GM21576 (cell line): Measurements from ENCODE around the gene ZNF814.
"Not testable (repeated sequence)": the region's sequence is repeated elsewhere in the genome, so short reads cannot be mapped to it uniquely, and the experiment has no call there.

Experiments used
- ATAC-seq: cut with Tn5 transposase; IDR thresholded peaks from one replicate; pipeline ENCODE4 v1.9.1; 2021; ENCODE audit warnings: mild to moderate bottlenecking, moderate library complexity; ENCODE audit not compliant: unreplicated experiment

Gene ZNF814

GRCh38 chr19:57819475-57820148, 69.2 kb downstream of the ZNF814 start:
- peak; percentile 86 for ATAC-seq

DNA sequence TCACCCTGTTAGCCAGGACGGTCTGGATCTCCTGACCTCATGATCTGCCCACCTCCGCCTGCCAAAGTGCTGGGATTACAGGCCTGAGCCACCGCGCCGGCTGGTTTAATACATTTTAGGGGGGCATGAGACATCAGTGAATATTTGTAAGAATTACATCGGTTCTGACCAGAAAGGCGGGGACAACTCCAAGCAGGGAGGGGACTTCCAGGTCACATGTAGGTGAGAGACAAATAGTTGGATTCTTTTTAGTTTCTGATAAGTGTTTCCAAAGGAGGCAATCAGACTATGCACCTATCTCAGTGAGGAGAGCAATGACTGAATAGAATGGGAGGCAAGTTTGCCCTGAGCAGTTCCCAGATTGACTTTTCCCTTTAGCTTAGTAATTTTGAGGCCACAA, 70.5 kb downstream of the ZNF814 start:
- ATAC-seq = no peak

GRCh38 chr19:57817976-57818375, 70.9 kb downstream of the ZNF814 start:
- ATAC-seq = no peak

GRCh38 chr19:57816652-57817051, 72.2 kb downstream of the ZNF814 start:
- no peak for ATAC-seq

- no peak for ATAC-seq
Measured at GRCh38 chr19:57815247-57816075, 73.4 kb downstream of the ZNF814 start.

GRCh38 chr19:57814505-57815246, 74.2 kb downstream of the ZNF814 start, which contains the start of gene ZNF552:
TSS of gene ZNF552 (minus strand) at chr19:57814913. CDS start at chr19:57814743, 170 bp downstream.
- peak; percentile 74 for ATAC-seq

- no peak for ATAC-seq
Measured at GRCh38 chr19:57813919-57814504, 74.8 kb downstream of the ZNF814 start.

- ATAC-seq = not testable (repeated sequence)
Measured at GRCh38 chr19:57812975-57813820, 75.6 kb downstream of the ZNF814 start.

DNA sequence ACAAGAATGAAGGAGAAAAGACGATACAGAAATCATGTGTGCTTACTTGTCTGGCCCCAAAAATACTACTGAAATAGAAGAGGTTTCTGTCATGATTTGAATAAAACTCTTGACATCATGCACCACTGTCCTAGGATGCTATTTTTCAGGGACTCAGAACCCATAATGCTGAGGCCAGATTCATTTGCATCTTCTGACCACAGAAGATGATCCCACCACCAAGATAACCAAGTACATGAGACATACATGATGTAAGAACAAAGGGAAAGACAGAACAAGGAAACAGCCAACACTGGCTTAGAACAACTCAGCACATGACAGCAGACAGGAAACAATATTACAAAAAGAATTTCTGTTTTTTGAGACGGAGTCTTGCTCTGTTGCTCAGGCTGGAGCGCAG, 76.6 kb downstream of the ZNF814 start:
- ATAC-seq = no peak

DNA sequence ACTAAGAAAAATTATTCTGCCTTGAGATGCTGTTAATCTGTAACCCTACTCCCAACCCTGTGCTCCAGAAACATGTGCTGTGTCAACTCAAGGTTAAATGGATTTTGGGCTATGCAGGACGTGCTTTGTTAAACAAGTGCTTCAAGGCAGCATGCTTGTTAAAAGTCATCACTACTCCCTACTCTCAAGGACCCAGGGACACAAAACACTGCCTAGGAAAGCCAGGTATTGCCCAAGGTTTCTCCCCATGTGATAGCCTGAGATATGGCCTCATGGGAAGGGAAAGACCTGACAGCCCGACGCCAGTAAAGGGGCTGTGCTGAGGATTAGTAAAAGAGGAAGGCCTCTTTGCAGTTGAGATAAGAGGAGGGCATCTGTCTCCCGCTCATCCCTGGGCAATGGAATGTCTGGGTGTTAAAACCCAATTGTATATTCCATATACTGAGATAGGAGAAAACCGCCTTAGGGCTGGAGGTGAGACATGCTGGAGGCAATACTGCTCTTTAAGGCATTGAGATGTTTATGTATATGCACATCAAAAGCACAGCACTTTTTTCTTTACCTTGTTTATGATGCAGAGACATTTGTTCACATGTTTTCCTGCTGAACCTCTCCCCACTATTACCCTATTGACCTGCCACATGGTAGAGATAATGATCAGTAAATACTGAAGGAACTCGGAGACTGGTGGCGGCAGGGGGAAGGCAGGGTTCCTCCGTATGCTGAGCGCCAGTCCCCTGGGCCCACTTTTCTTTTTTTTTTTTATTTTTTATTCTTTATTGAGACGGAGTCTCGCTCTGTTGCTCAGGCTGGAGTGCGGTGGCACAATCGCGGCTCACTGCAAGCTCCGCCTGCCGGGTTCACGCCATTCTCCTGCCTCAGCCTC, 78.2 kb downstream of the ZNF814 start:
- ATAC-seq = not testable (repeated sequence)

DNA sequence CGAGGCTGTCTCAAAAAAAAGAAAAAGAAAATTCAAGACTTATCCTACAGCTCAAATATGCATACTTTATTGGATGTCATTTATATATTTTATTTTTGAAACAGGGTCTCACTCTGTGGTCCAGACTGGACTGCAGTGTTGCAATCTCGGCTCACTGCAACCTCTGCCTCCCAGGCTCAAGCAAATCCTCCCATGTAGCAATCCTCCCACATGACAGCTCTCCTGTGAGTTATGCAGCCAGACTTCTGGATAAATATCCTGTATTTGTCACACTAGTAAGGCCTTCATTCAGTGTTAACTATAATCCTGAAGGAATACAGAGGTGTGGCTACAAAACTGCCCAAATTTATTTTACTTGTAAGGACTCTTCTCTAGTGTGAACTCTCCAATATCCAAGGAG, 81.3 kb downstream of the ZNF814 start:
- ATAC-seq = no peak

- ATAC-seq = no peak
Measured at GRCh38 chr19:57803594-57804325, 85.1 kb downstream of the ZNF814 start.

GRCh38 chr19:57803265-57803593, 85.6 kb downstream of the ZNF814 start:
- ATAC-seq = no peak

DNA sequence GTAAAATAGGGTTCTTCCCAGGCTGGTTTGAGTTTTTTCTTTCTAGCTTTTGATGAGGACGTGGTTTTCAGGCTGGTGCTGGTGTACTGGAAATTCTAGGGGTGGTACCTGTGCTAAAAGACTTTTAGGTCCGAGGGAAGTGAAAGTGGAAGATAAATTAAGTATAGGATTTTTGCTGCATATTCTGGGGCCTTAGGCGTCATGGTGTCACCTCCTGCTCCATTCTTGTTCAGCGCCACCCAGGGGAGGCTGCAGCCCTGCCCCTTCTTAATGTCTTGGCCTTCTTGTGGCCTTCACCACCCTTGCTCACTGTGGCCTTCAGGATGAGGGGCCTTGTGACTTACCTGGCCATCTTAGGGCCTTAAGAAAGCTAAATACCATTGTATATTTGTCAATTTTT, 86.6 kb downstream of the ZNF814 start:
- ATAC-seq = no peak

DNA sequence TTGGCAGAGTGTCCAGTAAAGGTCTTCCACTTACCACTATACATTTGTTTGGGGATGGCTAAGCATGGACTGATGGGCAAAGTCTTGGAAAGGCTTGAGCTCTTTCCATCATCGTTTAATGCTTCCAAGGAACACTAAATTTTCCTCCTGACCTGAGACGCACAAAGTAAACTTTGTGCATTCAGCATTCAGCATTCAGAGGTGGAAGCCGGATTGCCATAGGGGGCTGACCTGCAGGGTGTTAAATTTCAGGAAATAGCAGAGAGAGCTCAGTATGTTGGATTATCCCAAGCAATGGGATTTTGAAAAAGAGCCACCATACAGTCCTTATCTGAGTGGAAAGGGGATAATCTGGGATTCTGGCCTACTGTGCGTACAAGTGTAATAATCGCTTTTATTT, 88.1 kb downstream of the ZNF814 start:
- no peak for ATAC-seq
